Fibroblast of skin of abdomen (primary cell): ENCODE results near the gene GOLT1A.

Experiments used
- DNase-seq: peaks from one replicate; pipeline ENCODE4 v3.0.0-alpha.2; 2013

GOLT1A gene

DNA sequence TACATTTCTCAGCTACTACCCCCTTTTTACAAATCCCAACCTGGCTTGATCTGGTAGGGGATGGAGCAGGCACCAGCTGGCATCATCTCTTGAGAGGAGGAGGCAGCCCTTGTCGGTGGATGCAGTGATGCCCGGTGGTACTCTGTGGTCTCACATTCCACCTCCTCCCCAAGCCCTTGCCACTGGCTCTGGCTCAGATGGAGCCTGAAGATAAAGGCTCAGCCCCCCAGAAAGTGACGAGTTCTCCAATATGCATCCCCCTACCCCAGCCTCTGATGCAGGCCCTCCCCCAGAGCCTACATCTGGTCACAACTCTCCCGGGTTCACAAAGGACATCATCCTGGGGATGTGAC, 3.8 kb upstream of the GOLT1A start:
- DNase-seq: no peak

DNA sequence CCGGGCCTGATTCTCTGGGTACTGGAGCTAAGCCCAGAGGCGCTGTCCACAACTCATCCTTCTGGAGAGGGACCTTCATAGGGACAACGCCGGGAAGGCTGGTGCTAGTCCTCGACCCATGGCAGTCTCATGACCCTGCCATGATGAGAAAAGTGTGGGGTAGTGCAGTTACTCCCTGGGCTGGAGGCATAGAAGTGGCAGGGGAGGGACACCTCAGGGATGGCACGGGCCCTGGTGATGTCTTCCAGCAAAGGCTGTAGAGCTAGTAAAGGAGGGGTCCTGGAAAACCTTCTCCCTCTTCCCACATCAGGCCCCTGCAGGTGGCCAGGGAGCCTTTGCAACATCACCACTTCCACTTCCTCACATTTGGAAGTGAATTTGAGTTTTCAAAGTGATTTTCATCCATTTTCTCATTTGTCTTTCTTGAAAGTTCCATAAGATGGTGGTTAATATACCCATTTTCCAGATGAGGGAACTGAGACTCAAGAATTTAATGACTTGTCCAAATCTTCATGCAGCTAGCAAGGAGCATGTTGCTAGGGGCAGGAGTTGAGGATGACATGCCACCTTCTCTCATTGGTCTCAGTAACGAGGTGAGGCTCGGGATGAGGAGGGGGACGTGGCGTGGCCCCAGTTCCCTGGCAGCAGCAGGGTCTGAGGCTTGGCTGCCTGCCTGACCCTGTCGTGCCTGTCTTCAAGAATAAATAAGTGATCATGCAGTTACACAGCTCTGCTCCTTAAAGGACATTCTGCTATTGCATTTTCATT, 3.3 kb upstream of the GOLT1A start:
- no peak for DNase-seq

DNA sequence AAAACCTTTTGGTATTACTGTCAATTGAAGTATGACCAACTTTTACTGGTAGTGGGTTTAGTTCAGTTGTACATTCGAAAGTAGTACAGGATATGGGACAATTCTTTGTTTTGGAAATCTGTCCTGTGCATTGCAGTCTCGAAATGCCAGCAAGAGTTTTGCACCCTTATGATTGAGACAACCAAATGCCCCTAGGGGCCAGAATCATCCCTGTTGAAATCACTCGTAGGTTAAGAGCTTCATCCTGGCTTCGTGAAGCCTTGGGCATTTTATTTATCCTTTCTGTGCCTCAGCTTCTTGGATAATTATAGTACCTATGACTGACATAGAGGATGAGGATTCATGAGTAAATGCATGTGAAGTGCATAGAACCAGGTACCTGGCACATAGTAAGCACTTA, 2.4 kb upstream of the GOLT1A start:
- no peak for DNase-seq

DNA sequence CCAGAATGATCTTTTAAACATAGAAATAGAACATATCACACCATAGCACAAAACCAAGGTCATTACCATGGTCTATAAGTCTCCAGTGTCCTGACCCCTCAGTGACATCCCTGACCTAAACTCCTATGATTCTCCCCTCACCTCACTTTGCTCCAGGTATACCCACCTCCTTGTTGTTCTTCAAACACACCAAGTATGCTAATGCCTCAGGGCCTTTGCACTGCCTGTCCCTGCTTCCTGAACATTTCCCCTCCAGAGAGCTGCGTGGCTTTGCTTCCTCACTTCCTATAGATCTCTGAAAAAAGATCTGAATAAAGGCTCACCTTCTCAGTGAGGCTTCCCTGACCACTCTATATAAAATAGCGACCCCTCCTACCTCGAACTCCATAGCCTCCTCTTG, 1.1 kb downstream of the GOLT1A start:
- no peak for DNase-seq

DNA sequence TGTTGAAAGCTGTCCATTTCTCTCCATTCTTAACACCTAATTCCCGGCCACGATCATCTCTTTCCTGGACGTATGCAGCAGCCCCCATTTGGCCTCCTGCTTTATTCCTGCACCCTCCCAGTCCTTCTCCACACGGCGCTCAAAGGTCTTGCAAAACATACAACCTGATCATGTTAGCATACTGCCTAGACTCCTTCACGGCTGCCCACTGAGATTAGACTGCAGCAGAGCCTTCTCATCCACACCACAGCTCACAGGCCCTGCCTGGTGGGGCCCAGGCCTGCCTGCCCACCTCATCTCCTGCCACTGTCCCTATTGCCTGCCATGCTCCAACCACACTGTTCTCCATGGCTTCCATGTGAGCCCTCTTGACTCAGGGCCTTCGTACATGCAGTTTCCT, 2.7 kb downstream of the GOLT1A start:
- no peak for DNase-seq

DNA sequence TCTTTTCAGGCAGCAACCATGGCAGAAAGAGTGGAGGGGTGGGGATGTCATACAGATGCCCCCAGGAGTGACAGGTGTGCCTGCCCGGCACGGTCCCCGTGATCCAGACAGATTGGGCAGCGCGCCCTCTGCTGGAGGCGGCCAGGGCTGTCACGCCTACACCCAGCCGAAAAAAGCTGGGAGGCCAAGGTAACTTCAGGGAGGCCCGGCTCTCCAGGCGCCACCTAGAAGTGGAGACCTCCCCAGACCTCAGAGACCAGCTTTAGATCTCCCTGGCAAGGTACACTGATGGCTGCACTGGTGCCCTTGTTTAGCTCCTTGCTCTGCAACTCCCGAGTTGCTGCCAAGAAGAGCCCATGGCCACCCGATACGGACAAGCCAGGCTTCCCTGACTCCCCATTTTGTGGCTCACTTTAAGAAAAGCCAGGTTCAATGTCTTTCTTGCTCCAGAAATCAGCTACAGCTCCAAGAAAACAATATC, 6.6 kb downstream of the GOLT1A start:
- DNase-seq: no peak

DNA sequence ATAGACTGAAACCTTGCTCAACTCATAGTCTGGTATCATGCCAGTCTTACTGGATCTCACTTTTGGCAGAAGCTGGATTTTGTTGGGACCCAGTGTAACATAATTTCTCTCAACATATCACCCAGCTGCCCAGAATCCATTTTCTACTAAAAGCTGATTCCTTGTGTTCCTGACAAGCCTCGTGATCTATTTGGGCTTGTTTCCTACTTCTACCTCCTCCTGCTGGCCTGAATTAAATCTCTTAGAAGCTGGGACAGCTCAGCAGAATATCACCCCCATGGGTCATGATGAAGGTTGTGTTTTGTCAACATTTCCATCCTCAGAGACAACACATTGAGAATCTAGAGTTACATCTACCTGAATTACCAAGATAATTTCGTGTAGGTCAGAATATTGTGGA, 7.7 kb downstream of the GOLT1A start:
- DNase-seq: no peak

DNA sequence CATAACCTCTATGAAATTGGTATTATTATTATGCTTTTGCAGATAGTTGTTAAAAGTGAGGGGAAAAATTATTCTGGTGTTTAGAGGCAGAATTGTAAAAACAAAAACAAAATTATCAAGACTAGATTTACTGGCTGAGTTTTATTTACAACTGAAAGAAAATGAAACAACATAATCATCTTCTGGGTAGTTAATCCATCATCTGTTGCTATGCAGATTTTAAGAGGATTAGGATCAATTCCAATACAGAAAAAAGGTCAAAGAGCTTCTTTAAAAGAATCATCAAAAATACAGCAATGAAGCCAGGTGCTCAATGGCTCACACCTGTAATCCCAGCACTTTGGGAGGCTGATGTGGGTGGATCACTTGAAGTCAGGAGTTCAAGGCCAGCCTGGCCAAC, 8.3 kb downstream of the GOLT1A start:
- DNase-seq: no peak

DNA sequence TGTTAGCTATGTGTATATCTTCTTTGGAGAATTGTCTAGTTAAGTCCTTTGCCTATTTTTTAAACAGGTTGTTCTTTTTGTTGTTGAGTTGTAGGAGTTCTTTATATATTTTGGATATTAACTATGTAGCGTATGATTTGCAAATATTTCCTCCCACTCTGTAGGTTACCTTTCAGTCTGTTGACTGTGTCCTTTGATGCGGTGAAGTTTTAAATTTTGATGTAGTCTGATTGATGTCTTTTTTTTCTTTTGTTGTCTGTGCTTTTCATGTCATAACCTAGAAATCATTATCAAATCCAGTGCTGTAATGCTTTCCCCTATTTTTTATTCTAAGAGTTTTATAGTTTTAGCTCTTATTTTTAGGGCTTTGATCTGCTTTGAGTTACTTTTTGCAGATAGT, 8.8 kb downstream of the GOLT1A start:
- DNase-seq: no peak

DNA sequence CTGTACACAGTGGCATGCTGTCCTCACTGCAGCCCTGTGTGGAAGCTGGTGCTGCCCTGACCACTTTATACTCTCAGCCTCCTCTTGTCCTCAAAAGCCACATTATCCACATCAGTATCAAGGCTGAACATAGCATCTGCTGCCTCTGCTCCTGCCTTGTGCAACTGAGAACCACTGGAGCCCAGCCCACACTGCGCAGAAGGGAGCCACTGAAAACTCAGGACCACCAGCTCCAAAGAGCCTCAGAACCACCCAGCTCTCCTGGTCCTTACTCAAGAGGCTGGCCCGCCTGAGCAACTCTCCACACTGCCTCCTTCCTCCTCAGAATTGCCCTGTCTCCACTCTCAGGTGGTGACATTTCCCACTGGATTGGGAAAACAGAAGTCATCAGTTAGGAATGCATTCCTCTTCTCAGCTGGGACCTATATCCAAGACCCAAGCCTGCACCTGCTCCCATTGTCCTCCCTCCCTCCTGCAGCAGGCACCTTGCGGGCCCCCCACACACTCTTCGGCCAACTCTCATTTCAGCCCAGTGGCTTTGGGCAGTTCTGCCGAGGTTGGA, 10.5 kb downstream of the GOLT1A start:
- no peak for DNase-seq

DNA sequence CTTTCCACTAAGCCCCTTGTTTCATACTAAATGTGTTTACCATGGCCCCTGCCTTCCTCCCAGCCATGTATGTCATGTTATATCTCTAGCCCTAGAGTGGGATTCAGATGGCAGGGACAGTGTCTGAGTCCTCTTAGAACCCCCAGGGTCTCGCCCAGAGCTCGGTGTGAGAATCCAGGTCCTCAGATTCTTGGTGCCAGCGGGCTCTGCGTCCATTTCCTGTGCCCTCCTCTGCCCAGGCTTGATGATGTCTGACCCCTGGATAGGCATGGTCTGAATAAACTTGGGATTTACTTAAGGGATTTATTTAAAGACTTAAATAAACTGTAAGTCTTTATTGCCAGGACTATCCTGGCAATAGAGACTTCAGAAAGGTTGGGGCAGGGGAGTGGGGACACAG, 11.3 kb downstream of the GOLT1A start:
- no peak for DNase-seq

DNA sequence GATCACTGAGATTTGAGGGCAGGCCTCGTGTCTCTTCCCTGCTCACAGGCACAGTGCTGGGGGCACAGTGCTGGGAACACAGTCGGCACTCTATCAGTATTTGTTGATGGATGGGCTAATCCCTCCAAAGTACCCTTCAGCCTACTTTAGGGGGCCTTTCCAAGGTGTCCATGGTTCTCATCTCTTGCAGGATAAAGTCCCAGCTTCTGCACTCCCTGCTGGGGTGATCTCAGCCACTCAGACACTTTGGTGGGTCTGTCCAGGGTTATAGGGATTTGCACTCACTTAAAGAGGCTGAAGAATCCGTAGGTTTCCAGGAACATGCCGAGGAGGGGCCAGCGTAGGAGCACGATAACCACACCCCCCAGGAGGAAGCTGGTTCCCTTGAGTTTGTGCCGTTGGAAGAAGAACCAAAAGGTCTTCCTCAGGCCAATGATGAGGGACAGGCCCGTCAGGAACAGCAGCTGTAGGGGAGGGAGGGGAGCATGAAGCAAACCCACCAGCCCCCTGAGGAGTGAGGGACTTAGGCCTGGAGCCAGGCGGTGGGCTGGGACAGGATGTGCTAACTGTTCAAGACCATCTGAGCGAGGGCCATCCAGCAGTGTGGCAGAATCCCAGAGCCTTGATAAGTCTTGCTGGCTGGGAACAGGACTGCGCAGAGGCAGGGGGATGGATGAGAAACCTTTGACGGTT, 12.3 kb downstream of the GOLT1A start:
- no peak for DNase-seq

DNA sequence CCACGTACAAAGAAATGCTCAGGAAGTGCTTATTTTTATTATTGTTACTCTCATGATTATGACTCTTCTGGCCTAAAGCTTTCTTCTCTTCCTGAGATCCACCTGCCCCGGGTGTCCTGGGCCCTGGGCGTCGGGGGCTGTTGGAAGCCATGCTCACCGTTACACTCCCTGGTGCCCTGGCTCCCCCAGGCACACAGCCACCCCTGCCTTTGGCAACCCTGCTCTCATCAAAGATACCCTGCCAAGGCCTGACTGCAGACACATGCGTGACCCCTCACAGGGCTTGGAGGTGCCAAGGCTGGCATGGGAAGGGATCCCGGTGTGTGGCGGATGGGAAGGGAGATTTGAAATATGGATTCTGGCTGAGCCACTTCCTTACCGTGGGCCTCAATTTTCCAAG, 14.2 kb downstream of the GOLT1A start:
- DNase-seq: no peak

DNA sequence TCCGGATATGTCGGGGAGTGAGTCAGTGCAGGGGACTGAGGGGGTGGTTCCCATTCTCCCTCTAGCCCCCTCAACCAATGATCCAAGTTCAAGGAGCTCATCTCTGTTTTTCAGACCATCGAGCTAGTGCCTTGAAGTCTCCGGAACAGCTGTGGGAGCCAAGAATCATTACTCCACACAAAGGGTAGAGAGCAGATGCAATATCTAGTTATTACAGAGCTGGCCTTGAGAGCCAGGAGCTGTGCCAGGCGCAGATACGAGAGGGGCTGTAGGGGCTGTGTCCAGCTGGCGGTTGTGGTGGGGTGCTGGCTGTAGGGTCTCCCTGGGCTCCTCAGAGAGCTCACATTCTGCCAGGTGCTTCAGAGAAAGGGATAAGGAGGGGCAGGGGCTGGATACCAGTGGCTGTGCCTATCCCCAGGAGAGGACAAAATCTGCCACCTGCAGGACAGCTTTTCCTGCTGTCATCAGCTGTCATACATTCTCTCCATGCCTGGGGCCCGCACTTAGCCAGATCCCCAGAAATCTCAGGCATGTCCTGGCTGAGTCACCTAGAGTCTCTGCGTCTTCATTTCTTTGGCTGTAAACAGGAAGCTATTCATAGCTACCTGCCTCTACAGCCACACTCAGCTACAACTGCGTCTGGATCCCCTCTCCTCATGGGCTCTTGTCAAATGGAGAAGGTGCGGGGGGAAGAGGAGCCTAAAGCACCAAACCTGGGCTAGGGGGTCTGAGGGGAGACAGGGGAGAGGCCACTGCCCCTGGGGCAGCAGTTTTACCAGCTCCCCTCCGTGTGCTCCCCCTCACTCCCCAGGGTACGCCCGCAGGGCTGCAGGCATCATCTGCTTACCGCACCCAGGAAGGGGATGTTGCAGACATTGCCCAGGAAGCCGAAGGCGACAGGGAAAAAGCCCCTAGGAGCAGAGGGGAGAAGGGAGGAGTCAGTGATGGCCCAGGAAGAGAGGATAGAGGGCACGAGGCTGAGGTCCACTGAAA, 15.1 kb downstream of the GOLT1A start:
- peak; percentile 84 for DNase-seq

DNA sequence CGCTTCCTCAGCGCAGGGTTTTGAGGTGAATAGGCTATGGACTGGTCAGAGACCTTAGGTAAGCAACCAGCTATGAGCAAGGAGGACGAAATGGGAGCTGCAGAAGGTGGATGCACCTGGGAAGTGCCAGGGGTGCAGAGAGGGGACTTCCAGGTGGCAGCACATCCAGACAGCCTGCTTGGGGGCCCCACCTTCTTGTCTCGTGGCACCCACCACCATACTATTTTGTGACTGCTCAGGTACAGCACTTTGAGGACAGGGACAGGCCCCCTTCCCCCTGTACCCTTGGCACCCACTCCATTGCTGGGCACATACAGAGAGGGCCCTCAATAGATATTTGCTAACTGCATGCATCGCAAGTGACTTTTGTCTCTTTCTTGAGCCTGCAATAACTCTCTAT, 16.7 kb downstream of the GOLT1A start:
- DNase-seq: no peak

DNA sequence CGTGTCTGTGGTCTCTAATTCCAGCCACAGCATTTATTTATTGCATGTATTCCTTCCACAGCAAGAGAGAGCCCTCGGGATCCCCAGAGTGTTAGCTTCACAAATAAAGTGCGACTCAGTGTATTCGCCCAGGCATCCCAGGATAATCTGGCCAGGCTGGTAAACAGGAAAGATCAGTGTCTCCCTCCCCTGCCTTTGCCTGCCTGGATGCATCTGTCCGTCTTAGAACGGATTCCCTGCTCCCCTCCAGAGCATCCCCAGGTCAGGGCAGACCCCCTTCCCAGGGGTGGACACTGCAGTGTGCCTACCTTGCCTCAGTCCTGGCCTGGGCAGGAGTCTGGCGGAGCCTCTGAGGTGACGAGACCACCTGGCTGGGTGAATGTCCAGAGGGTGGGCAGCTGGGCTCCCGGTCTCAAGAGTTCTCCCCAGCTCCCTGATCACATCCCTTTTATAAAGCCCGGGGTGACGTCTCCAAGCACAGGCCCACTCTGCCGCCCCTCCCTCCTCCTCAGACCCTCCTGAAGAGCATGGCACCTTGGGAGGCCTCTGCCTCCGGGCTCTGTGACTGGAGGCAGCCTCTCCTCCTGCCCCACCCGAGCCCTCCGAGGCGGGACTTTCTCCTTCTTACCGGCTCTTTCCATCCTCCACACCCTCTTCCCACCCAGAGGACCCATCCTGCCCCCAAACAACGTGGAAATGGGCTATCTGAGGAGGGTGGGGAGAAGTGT, 17.6 kb downstream of the GOLT1A start, which contains the start of gene KISS1:
TSS of gene KISS1 (minus strand) at position 424 of the 728 bp plus-strand sequence. CDS start 3,615 bp downstream, outside the sequence.
- no peak for DNase-seq

DNA sequence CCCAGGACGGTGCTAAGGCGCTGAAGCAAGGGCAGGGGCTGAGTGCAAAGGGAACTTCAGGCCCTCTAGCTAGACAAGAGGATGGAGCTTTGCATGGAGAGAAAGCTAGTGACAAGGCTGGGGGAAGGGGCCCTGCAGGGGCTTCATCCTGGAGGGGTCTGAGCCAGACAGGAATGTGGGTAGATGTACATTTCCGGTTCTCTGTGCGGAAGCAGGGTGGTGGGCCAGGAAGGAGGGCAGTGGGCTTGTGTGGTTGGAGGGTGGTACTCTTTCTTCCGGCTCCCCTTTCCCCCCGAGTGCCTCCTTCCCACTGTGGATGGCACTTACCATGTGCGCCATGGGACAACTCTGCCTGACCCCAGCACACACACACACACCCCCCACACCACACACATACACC, 19.0 kb downstream of the GOLT1A start:
- DNase-seq: no peak

DNA sequence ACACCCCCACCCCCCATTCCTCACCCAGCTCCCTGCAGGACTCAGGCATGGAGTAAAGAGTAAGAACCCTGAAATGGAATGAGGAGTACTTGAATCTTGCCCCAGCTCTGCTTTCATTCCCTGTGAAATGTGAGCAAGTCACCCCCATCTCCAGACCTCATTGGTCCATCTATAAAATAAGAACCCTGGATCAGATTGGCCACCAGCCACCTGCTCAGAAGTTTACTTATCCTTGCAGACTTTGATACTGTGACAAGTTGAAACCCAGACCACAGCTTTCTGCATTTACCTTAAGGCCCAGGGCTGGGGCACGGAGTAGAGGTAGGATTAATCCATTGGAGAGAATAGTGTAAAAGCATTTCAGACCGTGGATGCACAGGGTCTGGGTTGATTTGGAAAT, 19.7 kb downstream of the GOLT1A start:
- no peak for DNase-seq

DNA sequence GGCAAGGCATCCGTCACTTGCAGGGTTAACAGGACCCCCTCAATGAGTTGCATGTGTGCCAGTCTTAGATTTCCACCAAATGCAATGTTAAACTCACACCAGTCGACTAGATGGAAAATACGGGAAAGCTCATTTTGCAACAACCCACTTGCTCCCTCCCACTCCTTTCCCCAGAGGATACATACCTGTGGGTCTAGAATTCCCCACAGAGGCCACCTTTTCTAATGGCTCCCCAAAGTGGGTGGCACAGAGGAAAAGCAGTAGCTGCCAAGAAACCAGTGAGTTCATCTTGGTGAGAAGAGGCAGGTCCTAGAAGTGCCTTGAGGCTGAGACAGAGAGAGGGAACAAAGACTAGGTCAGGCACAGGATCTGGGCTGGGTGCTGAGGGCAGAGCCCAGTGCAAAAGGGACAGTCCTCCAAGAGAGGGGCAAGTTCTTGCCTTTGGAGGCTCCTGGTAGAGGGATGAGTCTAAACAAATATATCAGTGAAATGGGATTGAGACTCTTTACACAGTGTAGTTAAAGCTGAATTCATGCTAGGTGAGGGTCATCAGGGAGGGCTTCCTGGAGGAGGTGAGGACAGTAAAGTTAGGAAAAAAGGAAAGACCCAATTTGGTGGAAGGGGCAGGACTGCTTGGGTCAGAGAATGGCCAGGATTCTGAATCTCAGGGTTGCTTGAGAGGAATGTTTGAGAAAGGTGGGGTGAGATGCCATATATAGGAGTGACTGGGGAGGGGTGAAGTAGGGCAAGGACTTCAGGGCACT, 21.0 kb downstream of the GOLT1A start:
- DNase-seq: no peak

DNA sequence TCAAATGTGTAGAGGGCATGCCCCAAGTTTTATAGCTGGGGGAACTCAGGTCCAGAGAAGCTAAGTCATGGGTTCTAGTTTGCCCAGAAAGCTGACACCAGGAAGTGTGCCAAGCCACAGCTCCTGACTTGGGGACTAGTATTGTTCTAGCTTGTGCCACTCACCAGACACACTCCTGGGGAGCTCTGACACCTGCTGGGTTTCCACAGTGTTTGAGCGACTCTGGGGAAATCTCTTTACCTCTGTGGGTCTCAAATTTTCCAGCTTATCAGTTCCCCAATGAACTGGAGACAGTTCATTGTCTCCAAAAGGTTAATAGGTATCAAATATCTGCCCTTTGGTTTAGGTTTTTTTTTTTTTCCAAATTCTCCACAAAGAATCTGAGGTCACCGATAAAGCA, 21.7 kb downstream of the GOLT1A start:
- DNase-seq: no peak

DNA sequence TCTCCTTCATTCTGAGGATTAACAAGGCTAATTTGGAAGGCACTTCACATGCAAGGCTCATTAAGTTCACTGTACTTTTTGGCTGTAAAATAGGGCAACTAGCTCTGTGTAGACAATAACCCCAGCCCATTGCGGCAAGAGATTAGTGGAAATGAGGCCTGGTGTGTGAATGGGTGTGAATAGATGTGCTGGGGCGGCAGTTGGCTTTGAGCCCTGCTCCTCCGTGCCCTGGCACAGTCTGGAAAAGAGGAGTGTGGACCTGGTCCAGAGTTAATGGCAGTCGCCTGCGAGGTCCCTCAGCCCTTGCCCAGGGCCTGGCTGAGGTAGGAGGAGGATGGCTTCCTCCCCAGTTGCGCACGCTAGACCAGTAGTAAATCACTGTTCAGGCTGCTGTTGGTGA, 22.3 kb downstream of the GOLT1A start:
- DNase-seq: no peak
